WTC11 (cell line): Measurements from ENCODE around the gene ASTN2.

ENCODE experiments used
- CBFB ChIP-seq: sonication (generic); formaldehyde crosslinking; IDR thresholded peaks from 2 replicates; pipeline ENCODE4 v1.8.1; 2022; ENCODE audit warnings: mild to moderate bottlenecking, low read depth, missing genetic modification reagents
- CTCF ChIP-seq: fragments of 200-600 bp; IDR thresholded peaks from 2 replicates; pipeline ENCODE4 v1.8.0; 2022; ENCODE audit warnings: antibody characterized with exemption
- MAX ChIP-seq: sonication (generic); formaldehyde crosslinking; IDR thresholded peaks from 2 replicates; pipeline ENCODE4 v1.8.0; 2022; ENCODE audit warnings: mild to moderate bottlenecking, missing genetic modification reagents
- NFATC4 ChIP-seq: fragments of 250-450 bp; sonication (Bioruptor Pico); IDR thresholded peaks from 2 replicates; pipeline ENCODE4 v1.9.0; 2021; ENCODE audit warnings: mild to moderate bottlenecking
- NFYB ChIP-seq: sonication (generic); formaldehyde crosslinking; conservative IDR thresholded peaks from 2 replicates; pipeline ENCODE4 v1.8.0; 2022; ENCODE audit warnings: low read depth, missing genetic modification reagents
- NR1H2 ChIP-seq: sonication (generic); formaldehyde crosslinking; IDR thresholded peaks from 2 replicates; pipeline ENCODE4 v1.9.0; 2021; ENCODE audit warnings: mild to moderate bottlenecking, moderate library complexity, missing genetic modification reagents
- ZNF138 ChIP-seq: sonication (generic); formaldehyde crosslinking; conservative IDR thresholded peaks from 2 replicates; pipeline ENCODE4 v1.8.1; 2022; ENCODE audit warnings: mild to moderate bottlenecking, moderate library complexity, missing genetic modification reagents

DNA sequence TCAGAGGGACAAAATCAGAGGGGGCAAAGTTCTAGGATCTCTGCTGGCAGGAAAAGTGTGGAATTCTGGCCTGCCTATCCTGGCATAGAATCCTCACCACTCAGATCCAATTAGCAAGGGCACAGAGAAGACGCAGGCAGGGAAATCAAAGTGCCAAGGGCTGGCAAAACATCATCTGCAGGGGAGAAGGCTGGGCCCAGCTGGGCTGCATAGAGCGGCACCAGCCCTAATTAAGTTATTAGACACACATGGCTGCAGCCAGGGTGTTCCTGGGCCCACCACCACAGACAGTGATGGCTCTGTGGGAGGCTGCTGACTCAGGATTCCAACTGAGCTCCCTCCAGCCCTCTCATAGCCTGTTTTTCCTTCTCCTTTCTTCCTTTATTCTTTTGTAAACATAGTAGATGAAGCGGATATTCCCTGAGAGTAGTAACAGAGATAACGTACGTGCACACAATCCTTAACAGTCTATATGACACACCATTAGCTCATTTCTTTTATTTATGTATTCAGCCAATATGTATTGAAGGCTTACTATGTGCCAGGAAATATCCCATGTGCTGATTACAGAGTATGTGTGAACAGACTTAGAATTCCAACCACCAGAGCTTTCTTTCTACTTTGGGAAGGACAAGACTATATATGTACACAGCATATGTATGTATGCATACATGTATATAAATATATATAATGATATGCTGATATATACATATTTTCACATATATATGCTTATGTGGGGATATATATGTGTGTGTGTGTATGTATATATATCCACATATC, 236.1 kb downstream of the ASTN2 start:
- no peak for TF ChIP-seq CTCF
- TF ChIP-seq NFYB (CRISPR knock-in tag), result no peak
- no peak for TF ChIP-seq NR1H2 (CRISPR knock-in tag)
- TF ChIP-seq MAX (CRISPR knock-in tag), result no peak
- no peak for TF ChIP-seq ZNF138 (CRISPR knock-in tag)
- no peak for TF ChIP-seq CBFB (CRISPR knock-in tag)
- no peak for TF ChIP-seq NFATC4 (CRISPR knock-in tag)
